HG02759 (cell line): ENCODE data around the gene CRPPA.
A peak's percentile ranks its signal among the peaks of the same experiment; 100 is the strongest.

Experiments used
- ATAC-seq: cut with Tn5 transposase; IDR thresholded peaks from one replicate; pipeline ENCODE4 v1.9.1; 2021; ENCODE audit warnings: mild to moderate bottlenecking, moderate library complexity; ENCODE audit not compliant: unreplicated experiment

The CRPPA gene

GRCh38 chr7:16428182-16428581, 6.8 kb upstream of the CRPPA start:
- ATAC-seq = no peak

GRCh38 chr7:16423761-16424160, 2.4 kb upstream of the CRPPA start:
- no peak for ATAC-seq

GRCh38 chr7:16422917-16423316, 1.6 kb upstream of the CRPPA start:
- no peak for ATAC-seq

- ATAC-seq = no peak
Observed at GRCh38 chr7:16422103-16422435, 731 bp upstream of the CRPPA start.

GRCh38 chr7:16420649-16421332, 547 bp downstream of the CRPPA start:
- peak; percentile 87 for ATAC-seq

- peak; percentile 0 for ATAC-seq
Observed at GRCh38 chr7:16420329-16420648, 1.0 kb downstream of the CRPPA start.

GRCh38 chr7:16419859-16420258, 1.5 kb downstream of the CRPPA start:
- ATAC-seq = no peak

GRCh38 chr7:16419126-16419525, 2.2 kb downstream of the CRPPA start:
- ATAC-seq = no peak

- no peak for ATAC-seq
Observed at GRCh38 chr7:16417906-16418305, 3.4 kb downstream of the CRPPA start.

GRCh38 chr7:16416289-16417282, 4.8 kb downstream of the CRPPA start:
- ATAC-seq = no peak

GRCh38 chr7:16412274-16413254, 8.8 kb downstream of the CRPPA start:
- no peak for ATAC-seq

- ATAC-seq = no peak
Observed at GRCh38 chr7:16411391-16411790, 9.9 kb downstream of the CRPPA start.

- ATAC-seq = no peak
Observed at GRCh38 chr7:16409777-16410176, 11.6 kb downstream of the CRPPA start.

GRCh38 chr7:16404636-16405035, 16.7 kb downstream of the CRPPA start:
- ATAC-seq = no peak

- ATAC-seq = no peak
Observed at GRCh38 chr7:16403475-16403874, 17.9 kb downstream of the CRPPA start.

- no peak for ATAC-seq
Observed at GRCh38 chr7:16402940-16403339, 18.4 kb downstream of the CRPPA start.

GRCh38 chr7:16402091-16402490, 19.2 kb downstream of the CRPPA start:
- ATAC-seq = no peak

GRCh38 chr7:16400893-16401275, 20.5 kb downstream of the CRPPA start:
- ATAC-seq = no peak

- no peak for ATAC-seq
Observed at GRCh38 chr7:16399916-16400892, 21.1 kb downstream of the CRPPA start.

- no peak for ATAC-seq
Observed at GRCh38 chr7:16399265-16399831, 22.0 kb downstream of the CRPPA start.
